H4 (cell line): ENCODE results near the gene B9D2. TPM values are rescaled to one million over a fixed set of nuclear protein-coding genes. Genes with fewer than 3 reads are reported as not detected.

Experiments
- DNase-seq: peaks from one replicate; pipeline ENCODE4 v3.0.0-alpha.2; 2015; ENCODE audit warnings: low spot score
- total RNA-seq: library from RNA; depleted of rRNA; stranded (reverse); fragments of >200 nt; shearing (Covaris generic); gene quantifications from 2 replicates; pipeline ENCODE4 v1.2.3, GENCODE V29; 2014; rRNA removed

Gene B9D2
- total RNA-seq, 1 experiment from 2014 or later = 7.5 TPM

- DNase-seq = no peak
Observed at GRCh38 chr19:41309180-41310032, 54.5 kb downstream of the B9D2 start.

- DNase-seq = peak; percentile 84
Observed at GRCh38 chr19:41308450-41309179, 55.3 kb downstream of the B9D2 start.

GRCh38 chr19:41307954-41308449 lies 55.9 kb downstream of the B9D2 start:
- DNase-seq = no peak

GRCh38 chr19:41307090-41307875 lies 56.7 kb downstream of the B9D2 start:
- DNase-seq = no peak

GRCh38 chr19:41305927-41306793 lies 57.8 kb downstream of the B9D2 start:
- DNase-seq = no peak

GRCh38 chr19:41304706-41305483 lies 59.1 kb downstream of the B9D2 start:
- DNase-seq = no peak

Other genes with a start within 250 kb of the B9D2 start
- gene CYP2F1, start 249.7 kb downstream of the B9D2 start, total RNA-seq = not detected in 2 replicates
- 3.0 and 4.1 TPM in 2 replicates for gene CYP2S1, start 170.9 kb downstream of the B9D2 start, total RNA-seq
- gene AXL, start 144.9 kb downstream of the B9D2 start, total RNA-seq = 97.8 and 105 TPM in 2 replicates
- gene HNRNPUL1, start 99.8 kb downstream of the B9D2 start, total RNA-seq = 70.9 and 82.4 TPM in 2 replicates
- gene CCDC97, start 54.0 kb downstream of the B9D2 start, total RNA-seq = 4.6 and 7.8 TPM in 2 replicates
- 12.5 and 15.4 TPM in 2 replicates for gene TGFB1, start 10.2 kb downstream of the B9D2 start, total RNA-seq
- gene TMEM91, start 12.4 kb upstream of the B9D2 start, total RNA-seq = 0.08 and 0.97 TPM in 2 replicates
- 28.5 and 28.9 TPM in 2 replicates for gene EXOSC5, start 33.2 kb upstream of the B9D2 start, total RNA-seq
- gene BCKDHA, start 33.7 kb upstream of the B9D2 start, total RNA-seq = 32.6 and 47.7 TPM in 2 replicates
- not detected in 2 replicates for gene B3GNT8, start 63.2 kb upstream of the B9D2 start, total RNA-seq
- gene DMAC2, start 75.8 kb upstream of the B9D2 start, total RNA-seq = 36.7 and 52.1 TPM in 2 replicates
- not detected in 2 replicates for gene ERICH4, start 79.0 kb upstream of the B9D2 start, total RNA-seq
- 0.14 TPM in 1 of 2 replicates, not detected in the other for gene CEACAM21, start 212.0 kb upstream of the B9D2 start, total RNA-seq